ENCODE results near the gene CDK11B.
A peak's percentile ranks its signal among the peaks of the same experiment; 100 is the strongest.

Gene CDK11B

DNA sequence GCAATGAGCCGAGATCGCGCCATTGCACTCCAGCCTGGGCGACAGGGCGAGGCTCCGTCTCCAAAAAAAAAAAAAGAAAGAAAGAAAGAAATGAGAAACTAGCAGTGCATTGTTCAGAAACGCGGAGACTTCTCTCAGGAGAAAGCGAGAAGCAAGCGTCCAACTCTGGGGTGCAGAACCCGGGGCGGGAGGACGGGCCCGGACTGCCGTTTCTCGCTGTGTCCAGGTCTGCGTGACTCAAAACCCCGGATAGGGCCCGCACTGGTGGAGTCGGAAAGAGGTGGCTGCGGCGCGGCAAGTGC lies 43.9 kb downstream of the CDK11B start:
- DNase-seq: no peak

DNA sequence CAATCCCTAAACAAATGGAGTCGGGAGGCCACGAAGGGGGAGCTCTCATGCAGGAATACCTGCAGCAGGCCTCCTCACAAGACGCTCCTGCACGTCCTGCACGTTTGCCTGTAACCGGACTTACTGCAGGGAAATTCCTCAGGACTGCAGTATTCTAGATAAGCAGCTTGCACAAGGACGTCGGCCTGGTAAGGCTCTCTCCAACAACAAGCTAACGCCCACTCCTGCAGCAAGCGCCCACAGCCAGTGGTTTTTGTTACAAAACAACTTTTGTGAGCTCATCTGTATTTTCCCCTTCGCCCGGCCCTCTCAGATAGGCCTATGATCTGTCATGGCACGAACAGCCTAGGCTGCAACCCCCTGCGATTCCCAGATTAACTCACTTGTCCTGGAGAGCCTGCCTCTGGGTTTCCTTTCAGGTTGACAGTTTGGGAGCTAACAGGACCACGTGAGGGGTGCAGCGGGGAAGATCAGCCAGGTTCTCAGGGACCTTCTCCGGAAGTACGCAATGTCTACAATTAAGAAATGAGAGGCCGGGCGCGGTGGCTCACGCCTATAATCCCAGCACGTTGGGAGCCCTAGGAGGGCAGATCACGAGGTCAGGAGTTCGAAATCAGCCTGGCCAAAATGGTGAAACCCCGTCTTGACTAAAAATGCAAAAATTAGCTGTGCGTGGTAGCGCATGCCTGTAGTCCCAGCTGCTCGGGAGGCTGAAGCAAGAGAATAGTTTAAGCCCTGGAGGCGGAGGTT lies 44.4 kb downstream of the CDK11B start:
- DNase-seq: peak; percentile 46

DNA sequence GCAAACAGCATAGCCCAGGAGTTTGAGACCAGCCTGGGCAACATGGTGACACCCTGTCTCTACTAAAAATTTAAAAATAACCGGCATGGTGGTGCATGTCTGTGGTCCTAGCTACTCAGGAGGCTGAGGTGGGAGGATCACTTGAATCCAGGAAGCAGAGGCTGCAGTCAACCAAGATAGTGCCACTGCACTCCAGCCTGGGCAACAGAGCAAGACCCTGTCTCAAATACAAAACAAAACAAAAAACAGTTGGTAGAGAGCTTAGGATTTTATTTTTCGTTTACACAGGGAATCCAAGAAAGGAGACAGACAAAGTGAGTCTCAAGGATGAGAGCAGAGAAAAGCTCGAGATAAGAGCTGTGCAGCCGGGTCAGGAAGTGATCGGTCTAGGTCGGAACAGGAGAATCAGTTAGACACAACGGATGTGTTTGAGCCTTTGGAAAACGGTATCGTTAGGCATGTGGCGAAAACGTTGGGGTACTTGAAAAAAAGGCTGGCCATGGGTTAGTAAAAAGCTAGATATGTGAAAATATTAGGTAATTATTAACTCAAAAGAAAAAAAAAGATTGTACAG lies 45.2 kb downstream of the CDK11B start:
- DNase-seq: no peak

DNA sequence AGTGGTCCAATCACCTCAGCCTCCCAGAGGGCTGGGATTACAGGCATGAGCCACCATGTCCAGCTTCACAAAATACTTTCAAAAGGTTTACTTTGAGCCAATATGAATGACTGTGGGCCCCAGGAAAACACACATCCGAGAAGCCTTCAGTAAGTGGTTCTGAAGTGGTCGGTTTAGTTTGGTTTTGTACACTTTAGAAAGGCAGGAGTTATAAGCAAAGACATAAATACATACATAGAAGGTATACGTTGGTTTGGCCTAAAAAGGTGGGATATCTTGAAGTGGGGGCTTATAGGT lies 46.8 kb downstream of the CDK11B start:
- no peak for DNase-seq

DNA sequence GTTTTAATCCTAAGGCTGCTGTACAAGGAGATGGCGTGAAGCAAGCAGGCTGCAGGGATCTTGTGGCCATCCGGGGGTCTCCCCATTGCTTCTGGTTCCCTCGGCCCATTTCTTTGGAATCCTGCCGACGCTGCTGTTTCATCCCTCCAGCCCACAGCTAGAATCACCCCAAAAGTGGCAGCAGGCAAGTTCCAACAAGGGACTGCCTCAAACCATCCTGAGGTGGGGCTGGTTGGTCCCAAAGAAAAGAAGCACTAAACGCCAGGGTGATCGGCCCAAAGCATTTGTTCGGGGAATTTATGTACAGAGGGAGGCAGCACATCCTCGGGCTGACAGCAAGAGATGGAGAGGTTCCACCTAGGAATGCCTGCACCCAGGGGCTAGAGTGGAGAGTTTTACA lies 48.0 kb downstream of the CDK11B start:
- no peak for DNase-seq

DNA sequence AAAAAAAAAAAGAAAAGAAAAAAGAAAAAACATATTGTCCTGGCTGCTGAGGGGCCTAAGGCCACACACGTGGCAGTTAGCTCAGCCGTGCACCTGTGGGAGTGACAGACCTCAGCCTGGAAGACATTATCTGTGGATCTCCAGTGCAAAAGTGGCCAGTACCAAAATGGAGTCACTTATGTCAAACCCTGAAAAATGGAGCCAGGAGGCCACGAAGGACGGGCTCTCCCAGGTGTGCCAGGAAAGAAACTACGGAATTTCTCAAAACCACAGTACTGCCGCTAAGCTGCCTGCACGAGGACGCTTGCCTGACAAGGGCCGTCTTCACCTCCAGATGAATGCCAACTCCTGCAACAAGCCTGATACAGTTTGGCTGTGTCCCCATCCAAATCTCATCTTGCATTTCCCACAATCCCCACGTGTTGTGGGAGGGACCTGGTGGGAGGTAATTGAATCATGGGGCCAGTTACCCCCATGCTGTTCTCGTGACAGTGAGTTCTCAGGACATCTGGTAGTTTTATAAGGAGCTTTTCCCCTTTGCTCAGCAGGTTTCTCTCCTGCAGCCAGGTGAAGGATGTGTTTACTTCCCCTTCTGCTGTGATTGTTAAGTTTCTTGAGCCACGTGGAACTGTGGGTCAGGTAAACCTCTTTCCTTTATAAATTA lies 48.9 kb downstream of the CDK11B start:
- no peak for DNase-seq

DNA sequence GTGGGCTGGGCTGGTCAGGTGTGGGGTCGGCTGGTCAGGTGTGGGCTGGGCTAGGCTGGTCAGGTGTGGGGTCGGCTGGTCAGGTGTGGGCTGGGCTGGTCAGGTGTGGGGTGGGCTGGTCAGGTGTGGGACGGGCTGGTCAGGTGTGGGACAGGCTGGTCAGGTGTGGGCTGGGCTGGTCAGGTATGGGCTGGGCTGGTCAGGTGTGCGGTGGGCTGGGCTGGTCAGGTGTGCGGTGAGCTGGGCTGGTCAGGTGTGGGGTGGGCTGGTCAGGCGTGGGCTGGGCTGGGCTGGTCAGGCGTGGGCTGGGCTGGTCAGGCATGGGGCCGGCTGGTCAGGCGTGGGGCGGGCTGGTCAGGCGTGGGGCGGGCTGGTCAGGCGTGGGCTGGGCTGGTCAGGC lies 52.6 kb downstream of the CDK11B start:
- DNase-seq: no peak

DNA sequence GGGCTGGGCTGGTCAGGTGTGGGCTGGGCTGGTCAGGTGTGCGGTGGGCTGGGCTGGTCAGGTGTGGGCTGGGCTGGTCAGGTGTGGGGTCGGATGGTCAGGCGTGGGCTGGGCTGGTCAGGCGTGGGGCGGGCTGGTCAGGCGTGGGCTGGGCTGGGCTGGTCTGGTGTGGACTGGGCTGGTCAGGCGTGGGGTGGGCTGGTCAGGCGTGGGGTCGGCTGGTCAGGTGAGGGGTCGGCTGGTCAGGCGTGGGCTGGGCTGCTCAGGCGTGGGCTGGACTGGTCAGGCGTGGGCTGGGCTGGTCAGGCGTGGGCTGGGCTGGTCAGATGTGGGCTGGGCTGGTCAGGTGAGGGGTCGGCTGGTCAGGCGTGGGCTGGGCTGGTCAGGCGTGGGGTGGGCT lies 53.1 kb downstream of the CDK11B start:
- DNase-seq: no peak

DNA sequence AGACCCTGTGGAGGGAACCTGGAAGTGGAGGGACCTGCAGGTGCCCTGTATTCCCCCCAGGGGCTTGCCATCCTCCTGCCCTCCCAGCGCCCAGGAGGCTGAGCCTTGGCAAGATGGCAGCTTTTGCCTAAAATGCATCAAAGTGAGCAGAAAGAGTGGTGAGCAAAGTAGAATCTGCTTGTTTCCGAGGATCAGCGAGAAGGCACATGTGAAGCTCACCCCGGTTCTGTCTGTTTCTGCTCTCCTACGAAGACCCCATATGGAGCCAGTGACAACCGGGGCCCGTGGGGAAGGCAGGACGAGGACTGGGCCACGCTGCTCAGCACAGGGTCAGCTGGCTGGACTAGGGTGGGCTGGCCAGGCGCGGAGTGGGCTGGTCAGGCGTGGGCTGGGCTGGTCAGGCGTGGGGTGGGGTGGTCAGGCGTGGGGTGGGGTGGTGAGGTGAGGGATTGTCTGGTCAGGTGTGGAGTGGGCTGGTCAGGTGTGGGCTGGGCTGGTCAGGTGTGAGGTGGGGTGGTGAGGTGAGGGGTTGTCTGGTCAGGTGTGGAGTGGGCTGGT lies 53.7 kb downstream of the CDK11B start:
- DNase-seq: no peak

DNA sequence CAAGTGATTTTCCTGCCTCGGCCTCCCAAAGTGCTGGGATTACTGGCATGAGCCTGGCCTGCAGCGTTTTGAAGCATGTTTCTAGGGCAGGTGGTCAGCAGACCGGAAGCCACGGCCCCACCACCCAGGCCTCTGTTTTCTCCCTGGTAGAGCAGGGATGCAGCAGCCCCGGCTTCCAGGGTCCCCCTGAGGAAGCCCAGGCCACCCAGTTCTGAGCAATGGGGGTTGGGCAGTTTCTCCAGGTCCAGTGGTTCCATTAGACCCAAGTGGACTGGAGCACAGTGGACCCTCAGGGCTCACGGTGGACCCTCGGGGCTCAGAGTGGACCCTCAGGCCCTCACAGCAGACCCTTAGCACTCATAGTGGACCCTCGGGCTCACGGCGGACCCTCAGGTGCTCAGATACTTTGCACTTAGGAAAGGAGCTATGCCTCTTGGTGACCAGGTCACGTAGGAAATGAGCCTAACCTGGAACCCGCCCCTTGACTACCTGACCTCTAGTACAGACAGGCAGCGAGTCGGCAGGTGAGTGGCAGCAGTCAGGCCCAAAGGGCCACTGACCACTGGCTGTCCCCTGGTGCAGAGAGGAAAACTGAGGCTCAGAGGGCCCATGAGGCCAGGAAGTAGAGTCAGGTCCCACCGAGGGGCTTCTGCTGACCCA lies 54.3 kb downstream of the CDK11B start:
- DNase-seq: no peak

DNA sequence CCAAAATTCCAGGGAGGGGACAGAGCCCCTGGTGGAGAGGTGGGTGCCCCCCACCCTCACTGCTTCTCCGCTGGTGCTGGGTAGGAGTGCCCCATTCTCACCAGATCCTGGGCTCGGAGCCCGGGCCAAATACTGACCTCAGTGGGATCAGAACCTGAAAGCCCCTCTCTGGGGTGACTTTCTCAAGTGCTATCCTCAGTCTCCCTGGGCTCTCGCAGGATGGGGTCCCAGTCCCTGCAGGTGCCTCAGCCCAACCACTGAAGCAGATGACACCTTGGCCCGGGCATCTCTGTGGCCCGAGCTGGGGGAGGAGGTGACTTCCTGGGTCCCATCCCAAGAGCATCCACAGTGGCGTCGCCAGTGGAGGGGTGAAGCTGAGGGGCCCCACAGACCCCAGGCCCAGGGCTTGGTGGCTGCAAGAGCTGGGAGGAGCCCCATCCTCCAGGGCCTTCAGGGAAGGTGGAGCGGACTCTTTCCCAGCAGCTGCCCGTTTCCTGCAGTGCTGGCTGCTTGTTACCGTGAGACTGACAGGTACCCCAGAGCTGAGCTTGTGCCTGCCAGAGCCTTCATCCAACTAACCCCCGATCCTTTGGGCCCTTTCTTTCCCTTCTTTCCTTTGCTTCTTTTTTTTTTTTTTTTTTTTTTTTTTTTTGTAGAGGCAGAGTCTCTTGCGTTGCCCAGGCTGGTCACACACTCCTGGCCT lies 55.0 kb downstream of the CDK11B start:
- DNase-seq: no peak

DNA sequence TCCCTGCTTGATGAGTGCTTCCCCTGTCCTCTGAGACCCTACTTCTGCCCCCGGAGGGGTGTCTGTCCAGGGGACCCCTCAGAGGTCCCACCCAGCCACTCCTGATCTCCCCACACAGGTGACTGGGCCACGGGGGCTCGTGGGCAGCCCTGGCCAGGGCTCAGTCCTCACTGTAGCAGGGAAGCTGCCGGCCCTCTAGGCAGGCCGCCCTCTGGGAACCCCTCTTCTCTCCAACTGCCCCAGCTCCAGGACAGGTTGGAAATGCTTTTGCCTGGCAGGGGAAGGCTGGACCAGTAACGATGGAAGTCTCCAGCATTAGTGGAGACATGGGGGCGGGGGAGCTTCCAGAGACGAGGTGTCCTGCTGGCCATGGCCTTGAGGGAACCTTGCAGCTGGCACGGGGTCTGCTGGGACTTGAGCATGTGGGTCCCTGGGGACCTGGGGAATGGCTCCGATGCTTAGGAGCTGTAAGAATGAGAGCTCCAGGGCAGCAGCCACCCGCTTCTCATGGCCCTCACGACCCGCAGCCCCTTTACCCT lies 55.8 kb downstream of the CDK11B start:
- no peak for DNase-seq

DNA sequence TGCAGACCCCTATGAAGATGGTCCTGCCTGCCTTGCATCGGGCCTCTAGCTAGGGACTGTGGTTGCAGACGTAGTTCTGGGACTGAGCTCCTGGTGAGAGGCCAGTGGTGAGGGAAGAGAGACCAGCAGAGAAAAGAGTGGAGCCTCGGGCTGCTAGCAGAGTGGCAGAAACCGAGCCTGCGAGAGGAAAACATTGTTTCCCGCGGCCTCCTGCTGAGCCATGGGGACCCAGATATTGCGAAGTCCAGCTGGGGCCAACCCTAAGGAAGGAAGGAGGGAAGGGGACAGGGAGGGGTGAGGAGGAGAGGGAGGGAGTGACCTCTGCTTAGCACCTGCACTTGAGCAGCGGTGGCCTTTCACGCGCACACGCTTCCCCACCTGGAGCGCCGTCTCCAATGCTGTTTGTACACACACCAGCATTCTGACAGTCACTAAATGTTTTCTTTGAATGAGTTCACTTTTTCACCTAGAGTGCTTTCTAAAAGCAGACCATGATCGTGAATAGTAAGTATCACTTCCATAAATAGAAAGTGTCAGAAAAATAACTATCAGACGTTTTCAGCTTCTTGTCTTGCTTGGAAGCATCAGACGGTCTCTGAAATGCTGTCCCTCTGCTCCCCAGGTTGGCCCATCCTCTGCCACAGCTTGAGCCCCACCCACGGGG lies 56.4 kb downstream of the CDK11B start:
- no peak for DNase-seq

DNA sequence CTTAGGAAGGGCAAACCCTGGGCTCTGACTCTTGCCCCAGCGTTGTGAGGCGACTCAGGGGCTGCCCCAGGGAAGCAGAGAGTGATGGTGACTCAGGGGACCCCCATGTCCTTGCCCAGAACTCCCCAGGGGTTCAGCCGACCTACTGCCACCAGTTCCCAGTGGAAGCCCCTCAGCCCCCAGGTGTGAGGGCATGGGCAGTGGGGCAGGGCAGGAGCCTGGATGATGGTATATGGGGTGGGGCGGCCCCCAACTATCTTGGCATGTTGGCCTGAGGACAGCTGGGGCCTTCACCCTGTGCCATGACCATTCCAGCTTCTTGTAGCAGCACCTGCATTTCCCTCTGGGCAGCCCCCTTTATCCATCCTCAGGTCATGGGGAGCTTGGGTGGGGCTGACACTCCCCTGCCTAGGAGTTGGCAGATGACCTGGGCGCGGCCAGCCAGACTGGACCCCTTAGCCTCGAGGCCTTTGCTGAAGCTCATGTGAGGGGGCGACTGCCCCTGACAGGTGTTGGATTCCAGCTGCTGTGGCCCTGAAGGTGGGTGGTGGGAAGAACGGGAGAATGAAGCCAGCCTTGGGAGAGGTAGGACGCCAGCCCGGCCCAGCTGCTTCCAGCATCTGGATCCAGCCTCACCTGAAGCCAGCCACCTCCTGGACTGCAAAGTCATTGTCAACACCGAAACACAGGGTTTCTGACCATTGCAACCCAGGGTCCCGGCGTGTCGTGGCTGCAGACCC lies 57.1 kb downstream of the CDK11B start:
- no peak for DNase-seq

DNA sequence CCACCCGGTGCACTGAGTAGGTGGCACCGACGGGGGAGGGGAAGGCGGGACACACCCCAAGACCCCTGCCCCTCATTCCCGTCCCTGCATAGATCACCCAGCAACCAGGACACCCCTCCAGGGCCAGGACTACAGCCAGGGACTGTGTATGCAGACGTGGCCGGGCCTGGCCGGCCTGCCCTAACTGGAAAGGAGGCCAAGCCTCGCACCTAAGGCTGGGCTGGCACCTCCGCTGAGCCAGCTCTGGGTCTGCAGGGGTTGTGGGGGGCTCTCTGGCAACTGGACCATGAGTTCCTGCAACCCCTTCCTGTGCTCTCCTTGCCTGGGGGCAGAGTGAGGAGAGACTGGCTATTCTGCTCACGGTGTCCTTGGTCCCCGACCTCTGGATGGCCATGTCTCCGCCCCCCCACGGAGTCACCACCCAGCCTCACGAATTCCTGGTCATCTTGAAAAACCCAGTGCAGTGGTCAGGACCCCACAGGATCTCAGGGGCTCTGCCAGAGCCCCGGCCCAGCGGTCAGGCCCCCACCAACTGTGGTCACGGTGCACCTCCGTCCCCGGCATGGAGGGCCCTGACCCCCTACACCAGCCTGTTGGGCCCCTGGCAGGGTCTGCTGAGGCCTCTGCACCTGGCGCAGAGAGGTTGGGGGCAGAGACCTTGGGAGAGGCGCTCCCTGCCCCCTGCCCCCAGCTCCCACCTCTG lies 57.8 kb downstream of the CDK11B start:
- no peak for DNase-seq

DNA sequence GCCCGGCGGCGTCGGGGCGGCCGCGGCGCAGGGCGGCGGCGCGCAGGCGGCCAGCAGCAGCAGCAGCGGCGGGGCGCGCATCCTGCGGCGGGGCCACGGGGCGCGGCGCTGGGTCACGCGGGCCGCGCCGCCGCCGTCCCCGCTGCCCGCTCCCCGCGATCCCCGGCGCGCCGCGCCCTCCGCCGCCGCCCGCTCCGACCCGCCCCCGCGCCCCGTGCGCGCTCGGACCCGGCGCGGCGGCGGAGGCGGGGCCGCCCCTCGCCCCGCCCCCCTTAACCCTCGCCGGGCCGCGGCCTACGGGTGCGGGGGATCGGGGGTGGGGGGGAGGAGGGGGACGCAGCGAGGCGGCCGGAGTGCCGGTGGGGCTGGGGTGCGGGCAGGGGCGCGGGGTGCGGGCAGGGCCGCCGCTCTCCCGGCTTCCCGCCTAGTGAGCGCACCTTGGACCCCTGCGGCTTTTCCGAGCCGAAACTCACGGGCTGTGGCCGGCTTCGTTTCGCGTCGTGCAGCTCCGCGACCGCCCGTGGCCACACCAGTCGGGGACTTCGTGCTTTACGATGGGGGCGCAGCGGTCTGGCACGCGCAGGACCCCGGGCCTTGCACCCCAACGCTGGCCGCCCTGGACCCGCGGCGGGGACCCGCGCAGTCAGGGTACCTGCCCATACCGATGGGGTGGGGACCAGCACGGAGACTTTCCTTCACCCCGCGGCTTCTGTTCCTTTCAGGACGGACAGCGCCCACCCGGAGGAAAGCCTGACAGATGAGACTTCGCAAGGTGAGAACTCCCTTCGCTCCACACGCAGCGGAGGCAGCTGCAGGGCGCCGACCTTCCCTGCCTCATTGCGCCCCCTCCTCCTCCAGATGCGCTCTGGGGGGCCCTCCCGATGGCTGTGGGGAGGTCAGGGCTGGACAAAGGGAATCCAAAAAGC lies 58.6 kb downstream of the CDK11B start, which contains the start of gene FNDC10:
Gene FNDC10 (minus strand): TSS at position 201 of the 926 bp plus-strand sequence. CDS start 120 bp downstream, at position 81.
- no peak for DNase-seq

DNA sequence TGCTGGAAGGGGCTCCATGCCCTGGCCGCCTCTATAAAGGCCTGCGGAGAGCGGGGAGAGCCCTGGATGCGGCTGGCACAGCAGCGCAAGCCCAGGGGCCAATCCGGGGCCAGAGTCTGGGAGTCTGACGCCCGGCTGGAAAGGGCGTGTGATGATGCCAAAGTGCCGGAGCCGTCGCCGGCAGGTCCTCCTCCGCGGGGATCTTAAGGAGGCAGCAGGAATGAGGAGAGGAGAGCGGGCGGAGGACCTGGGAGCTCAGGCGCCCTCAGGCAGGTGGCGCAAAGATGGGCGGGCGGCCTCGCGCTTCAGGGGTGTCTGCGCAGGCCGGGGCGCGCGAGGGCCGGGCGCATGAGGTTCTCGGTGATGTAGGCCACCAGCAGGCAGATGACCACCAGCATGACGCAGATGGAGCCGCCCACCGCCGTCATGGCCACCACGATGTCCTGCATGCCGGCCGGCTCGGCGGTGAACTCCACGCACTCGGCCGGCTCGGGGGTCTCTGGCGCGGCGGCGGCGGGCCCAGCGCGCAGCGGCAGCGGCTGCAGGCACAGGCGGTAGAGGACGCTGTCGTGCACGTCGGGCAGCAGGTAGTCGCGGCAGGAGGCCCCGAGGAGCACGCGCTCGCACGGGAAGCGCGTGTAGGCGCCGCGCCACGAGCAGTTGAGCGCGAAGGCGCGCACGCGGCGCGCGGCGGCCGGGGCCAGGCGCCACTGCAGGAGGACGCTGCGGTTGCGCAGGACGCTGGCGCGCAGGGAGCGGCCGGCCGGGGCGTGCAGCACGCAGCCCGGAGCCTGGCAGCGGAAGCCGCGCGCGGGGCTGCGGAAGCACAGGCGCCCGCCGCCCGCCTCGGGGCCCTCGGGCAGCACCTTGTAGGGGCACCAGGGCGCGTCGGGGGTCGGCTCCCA lies 59.5 kb downstream of the CDK11B start:
- DNase-seq: peak; percentile 37

DNA sequence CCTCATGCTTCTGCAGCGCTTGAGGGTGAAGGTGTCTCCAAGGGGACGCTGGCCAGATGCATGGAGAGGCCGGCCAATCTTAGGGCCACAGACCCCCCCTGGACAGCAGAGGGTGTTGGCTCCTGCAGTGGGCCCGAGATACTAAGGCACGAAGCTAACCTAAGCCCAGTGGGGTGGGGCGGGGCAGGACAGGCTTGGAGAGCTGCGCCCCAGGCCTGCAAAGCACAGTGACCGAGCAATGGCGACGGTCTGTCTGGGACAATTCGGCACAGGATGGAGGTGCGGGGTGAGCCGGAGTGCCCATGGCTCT lies 60.1 kb downstream of the CDK11B start:
- no peak for DNase-seq
